HG03135 (cell line): ENCODE results near the gene GGA1.
A peak's percentile ranks its signal among the peaks of the same experiment; 100 is the strongest.

Experiments used
- ATAC-seq: cut with Tn5 transposase; IDR thresholded peaks from one replicate; pipeline ENCODE4 v1.9.1; 2021; ENCODE audit warnings: mild to moderate bottlenecking, moderate library complexity; ENCODE audit not compliant: unreplicated experiment

GGA1 gene

GRCh38 chr22:37664249-37665101 is 55.8 kb downstream of the GGA1 start:
- ATAC-seq, result no peak

DNA sequence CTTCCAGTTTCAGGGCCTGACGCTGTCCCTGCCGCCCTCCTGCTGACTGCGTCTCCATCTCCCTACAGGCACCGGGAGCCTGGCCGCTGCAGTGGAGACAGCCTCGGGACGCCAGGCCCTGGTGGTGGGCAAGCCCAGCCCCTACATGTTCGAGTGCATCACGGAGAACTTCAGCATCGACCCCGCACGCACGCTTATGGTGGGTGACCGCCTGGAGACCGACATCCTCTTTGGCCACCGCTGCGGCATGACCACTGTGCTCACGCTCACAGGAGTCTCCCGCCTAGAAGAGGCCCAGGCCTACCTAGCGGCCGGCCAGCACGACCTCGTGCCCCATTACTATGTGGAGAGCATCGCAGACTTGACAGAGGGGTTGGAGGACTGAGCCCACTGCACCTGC is 56.9 kb downstream of the GGA1 start:
- no peak for ATAC-seq

DNA sequence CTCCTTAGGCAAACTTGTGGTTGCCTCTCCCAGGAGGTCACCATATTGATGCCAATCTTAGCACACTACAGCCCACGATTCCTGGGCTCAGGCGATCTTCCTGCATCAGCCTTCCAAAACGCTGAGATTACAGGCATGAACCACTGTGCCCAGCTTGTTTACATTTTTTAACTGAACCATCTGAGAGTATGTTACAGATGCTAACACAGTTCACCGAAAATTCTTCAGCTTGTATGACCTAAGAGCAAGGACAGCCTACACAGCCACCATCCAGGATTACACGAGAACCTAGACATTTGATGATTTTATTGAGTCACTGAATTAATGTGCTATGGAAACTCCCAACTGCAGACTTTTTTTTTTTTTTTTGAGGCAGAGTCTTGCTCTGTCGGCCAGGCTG is 61.0 kb downstream of the GGA1 start:
- ATAC-seq, result no peak

GRCh38 chr22:37672206-37672919 is 63.7 kb downstream of the GGA1 start:
- ATAC-seq, result no peak

- ATAC-seq, result no peak
These were observed 64.4 kb downstream of the GGA1 start for GRCh38 chr22:37672920-37673455.

GRCh38 chr22:37674248-37674647 is 65.6 kb downstream of the GGA1 start:
- ATAC-seq, result no peak

DNA sequence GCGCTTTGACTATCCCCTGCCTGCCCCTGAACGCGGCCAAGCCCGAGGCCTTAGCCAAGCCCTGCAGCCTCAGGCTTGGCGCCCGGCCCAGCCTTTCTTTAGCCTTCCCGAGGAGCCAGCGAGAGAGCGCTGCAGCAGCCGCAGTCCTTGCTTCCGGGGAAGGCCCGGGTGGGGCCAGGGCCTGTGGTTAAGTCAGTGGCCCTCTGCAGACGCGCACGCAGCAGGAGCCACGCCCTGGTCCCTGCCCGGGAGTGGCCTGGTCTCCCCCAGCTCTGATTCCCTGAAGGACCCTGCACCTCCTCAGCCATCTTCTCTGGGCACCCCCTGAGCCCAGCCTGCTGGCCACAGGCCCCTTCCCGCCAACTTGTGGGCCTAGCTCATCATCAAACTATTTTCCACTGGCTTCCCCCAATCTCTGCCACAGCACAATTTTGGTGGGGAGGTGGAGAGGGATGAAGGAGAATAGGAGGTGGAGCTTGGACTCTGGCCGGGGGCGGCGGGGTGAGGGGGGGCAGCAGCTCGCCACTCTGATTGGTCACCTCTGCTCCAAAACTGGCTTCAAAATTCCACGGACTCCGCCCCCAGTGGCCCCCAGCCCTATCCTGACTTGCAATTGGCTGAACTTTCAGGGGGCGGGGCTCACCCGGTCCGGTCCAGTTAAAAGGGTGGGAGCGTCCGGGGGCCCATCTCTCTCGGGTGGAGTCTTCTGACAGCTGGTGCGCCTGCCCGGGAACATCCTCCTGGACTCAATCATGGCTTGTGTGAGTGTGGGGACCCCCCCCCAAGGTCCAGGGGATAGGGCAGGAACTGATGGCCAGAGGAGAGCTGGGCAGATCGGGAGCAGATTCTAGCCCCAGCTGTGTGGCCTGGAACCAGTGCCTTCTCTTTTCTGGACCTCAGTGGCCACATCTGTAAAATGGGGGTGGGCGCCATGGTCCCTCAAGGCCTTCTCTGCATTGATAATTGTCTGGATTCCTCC is 66.6 kb downstream of the GGA1 start, which contains the start of gene LGALS1:
Gene LGALS1, plus strand, starts transcription at position 686 of the 979 bp plus-strand sequence. Its CDS starts 67 bp downstream, at position 753.
- no peak for ATAC-seq

GRCh38 chr22:37675930-37676735 is 67.5 kb downstream of the GGA1 start:
- no peak for ATAC-seq

DNA sequence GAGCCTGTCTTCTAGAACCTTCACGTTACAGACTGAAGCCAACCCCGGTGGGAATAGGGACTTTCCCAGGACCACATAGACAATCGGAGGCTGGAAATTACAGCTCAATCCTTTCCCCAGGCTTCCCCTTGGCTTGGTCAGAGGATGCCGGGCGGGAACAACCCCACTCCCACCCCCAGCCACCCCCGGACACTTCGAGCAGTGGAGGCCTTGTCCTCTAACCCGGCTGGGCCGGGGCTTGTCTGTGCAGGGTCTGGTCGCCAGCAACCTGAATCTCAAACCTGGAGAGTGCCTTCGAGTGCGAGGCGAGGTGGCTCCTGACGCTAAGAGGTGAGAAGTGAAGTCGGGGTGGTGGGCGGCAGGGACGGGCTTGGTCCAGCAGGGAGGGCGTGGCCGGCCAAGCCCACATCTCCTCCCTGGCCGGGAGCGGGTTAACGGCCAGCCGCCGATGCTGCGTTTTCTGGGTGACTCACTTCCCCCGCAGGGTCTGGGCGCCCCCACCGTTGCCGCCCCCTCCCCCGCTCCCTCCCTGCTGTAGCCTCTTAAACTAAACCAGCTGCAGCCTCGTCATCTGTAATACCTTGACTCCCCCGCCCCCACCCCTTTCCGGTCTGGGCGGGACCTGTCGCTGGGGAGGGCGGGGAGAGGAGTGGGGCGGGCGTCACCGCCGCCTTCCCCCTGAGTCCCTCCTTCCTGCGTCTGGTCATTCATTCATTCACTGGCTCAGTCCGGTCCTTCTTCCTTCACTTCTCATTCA is 68.3 kb downstream of the GGA1 start:
- ATAC-seq, result peak; percentile 54

DNA sequence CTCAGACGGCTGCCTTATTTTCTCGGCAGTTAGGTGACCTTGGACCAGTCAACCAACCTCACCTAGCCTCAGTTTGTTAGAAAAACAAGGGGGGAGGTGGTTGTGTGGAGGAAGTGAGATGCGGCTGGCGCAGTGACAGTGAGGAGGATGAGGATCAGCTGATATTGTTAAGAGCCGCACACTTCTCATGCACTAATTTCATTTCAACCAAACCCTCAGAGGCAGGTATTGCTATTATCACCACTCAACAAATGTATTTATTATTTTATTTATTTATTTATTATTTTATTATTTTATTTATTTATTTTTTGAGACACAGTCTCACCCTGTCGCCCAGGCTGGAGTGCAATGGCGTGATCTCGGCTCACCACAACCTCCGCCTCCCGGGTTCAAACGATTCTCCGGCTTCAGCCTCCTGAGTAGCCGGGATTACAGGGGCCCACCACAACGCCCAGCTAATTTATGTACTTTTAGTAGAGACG is 68.9 kb downstream of the GGA1 start:
- peak; percentile 8 for ATAC-seq

DNA sequence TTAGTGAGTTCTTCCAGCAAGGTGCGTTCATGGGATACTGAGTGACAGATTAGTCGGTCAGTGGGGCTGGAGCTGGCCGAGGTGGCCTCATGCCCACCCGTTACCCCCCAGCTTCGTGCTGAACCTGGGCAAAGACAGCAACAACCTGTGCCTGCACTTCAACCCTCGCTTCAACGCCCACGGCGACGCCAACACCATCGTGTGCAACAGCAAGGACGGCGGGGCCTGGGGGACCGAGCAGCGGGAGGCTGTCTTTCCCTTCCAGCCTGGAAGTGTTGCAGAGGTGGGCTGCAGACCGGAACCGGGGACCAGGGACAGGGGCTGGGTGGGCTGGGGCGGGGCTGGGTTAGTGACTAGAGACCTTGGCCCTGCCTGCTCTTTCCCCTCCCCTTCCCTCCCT is 69.7 kb downstream of the GGA1 start:
- ATAC-seq, result no peak

DNA sequence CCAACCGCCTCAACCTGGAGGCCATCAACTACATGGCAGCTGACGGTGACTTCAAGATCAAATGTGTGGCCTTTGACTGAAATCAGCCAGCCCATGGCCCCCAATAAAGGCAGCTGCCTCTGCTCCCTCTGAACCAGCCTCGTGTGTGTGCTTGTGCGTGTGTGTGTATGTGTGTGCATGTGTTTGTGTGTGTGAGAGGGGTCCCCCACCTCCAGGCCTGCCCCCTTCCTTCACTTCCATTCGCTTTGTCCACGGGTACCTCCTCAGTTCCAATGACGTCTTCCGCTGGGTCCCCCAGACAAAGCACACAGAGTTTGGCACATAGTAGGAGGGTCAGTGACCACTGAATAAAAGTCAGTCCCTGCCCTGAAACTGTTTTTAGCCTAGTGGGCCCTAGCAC is 71.0 kb downstream of the GGA1 start:
- ATAC-seq, result no peak

GRCh38 chr22:37680191-37680851 is 71.7 kb downstream of the GGA1 start:
- no peak for ATAC-seq

GRCh38 chr22:37681001-37681424 is 72.4 kb downstream of the GGA1 start:
- ATAC-seq, result no peak

DNA sequence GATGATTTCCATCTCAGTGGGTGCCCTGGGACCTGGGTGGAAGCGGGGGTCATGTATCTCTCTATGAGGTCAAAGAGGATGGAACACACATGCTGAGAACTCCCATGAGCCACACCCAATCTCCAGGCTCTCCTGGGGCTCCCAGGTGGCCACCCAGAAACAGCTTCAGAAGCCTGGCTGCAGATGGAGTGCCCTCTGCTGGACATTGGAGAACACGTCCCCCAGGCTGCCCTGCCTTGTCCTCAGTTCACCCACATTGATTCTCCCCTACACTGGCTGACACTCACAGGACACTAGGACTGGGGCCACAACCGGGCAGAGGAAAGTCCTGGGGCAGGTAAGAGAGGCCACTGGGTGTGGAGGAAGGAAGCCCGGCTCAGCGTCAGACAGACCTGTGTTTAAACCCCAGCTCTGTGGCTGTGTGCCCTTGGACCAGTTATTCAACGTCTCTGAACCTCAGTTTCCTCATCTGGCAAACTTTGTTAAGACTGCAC is 73.0 kb downstream of the GGA1 start:
- no peak for ATAC-seq
